SK-N-MC (cell line): ENCODE data around the gene FAM43B.

ENCODE experiments used
- EZH2 ChIP-seq: fragments of 200-600 bp; sonication (generic); IDR thresholded peaks from one replicate; pipeline ENCODE4 v1.6.1; 2017; ENCODE audit warnings: antibody characterized with exemption
- POLR2AphosphoS5 ChIP-seq: IDR thresholded peaks from 2 replicates; pipeline ENCODE4 v1.6.1; 2012; ENCODE audit warnings: mild to moderate bottlenecking, low read depth, low read length, borderline replicate concordance

DNA sequence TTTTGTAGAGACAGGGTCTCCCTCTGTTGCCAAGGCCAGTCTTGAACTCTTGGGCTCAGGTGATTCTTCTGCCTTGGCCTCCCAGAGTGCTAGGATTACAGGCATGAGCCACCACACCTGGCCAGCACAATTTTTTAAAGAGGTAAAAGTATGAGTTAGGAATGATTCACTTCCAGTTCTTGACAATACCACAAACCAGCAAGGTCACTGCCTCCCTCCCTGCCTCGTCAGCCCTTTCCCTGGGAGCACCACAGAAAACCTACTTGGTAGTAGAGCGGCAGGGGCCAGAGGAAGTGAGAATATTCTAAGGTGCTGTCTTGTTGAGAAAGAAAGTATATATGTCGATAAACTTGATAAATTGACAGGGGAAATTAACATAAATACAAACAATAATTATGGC is 25.7 kb downstream of the FAM43B start:
- TF ChIP-seq EZH2 (no peak), POLR2AphosphoS5 (no peak)
